ENCODE results near the gene CLMN.
A peak's percentile ranks its signal among the peaks of the same experiment; 100 is the strongest.
"Not testable (repeated sequence)": the region's sequence is repeated elsewhere in the genome, so short reads cannot be mapped to it uniquely, and the experiment has no call there.

CLMN gene

DNA sequence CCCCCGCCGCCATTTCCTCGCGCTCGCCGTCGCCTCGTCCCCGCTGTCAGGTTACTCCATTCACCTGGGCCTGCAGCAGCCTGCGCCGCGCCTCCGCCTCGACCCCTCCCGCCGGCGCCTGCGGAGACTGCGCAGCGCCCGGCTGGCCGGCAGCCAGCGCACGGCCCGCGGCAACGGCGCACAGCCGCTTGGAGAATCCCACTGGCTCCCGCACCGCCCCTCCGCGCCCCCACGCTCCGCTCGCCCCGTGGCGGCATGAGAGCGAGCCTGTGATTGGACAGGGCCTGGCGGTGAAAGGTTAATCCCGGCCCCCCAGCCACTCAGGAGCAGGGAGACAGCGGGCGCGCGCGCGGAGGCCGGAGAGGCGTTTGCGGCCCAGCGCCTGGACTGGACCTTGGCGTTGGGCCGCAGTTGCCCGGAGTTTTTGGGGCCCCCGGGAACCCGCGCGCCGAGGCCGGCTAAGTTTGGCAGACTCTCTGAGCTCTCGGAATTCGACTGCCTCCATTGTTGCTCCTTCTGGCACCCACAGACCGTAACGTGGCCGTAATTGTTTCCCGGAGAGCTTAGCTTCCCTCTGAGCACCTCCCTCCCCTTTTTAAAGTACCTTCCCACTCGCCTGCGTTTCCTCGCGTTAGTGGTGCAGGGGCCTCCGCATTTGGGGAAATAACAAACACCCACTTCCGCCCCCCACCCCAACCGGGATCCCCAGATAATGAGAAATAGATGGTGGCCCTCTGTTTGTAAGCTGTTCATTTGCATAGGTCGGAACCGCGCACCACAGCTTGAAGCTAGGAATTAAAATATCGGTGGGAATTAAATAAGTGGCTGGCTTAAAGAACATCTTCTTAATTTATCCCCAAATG, 162.2 kb downstream of the CLMN start, which contains the start of gene DICER1:
Gene DICER1, minus strand, starts transcription at position 203 of the 863 bp plus-strand sequence. CDS start 24,071 bp downstream, outside the sequence.
- DNase-seq (ENCODE audit: low read depth) = peak; percentile 90

DNA sequence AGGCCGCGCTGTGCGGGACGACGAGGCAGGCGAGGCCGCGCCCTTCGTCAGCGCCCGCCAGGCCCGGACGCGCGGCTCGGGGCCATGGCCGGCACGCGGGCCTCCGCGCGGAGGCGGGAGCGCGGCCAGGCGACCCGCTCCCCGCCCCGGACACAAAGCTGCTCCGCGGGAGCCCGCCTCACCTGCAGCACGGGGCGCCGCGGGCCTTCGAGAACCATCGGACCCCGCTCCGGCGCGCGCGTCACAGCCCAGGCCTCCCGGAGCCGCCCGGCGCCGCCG, 162.7 kb downstream of the CLMN start:
- DNase-seq (ENCODE audit: low read depth) = no peak

DNA sequence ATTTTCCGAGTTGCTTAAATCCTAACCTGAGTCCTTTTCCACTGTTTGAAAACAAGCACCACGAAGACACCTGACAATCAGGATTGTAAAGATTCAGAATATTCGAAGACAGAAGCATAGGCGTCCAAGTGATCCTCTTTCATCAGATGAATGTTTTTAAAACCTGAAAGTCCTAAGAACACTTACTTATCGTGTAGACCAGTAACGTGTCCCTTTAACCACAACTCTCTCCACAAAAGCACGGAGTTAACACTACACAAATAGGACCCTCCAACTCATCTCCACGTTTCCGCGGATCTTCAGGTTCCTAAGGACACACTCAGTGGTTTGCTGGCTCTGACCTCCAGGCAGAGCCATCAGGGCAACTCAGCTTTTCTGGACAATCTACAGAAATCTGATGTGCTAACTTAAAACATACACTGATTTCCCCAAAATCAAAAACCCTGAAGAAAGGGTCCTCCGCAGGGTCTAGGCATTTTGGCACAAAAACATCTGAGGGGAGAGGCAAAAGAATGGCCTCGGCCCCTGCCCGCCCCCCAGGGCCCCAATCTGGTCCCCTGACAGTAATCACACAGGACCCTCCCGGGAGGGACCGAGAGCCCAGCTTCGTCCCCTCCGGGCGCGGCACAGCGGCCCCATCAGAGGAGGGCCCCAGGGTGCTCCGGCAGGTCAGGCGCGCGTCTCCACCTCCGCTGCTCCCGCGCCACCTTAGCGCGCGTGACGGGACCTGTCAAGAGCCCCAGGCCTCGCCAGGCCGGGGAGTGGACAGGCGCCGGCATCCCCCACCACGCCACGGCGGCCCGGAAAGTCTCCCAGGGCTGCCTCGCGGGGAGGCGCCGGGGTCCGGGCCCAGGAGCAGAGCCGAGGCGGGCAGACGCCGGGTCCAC, 163.3 kb downstream of the CLMN start:
- no peak for DNase-seq (ENCODE audit: low read depth)

DNA sequence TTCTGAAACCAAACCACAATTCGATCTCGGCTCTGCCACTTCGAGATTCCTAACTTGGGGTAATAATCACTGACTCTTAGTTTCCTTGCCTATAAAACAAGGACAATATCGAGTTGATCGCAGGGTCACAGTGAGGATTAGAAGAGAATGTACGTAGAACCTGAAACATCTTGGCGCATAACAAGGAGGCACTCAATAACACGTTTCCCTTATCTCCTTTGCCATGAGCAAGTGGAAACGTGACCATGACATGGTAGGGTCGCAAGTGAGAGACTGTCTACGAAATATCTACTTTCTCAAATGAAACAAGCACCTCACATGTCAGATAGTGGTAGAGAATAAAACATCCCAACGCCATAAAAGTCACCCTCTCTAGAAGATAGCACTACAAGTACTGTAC, 164.7 kb downstream of the CLMN start:
- no peak for DNase-seq (ENCODE audit: low read depth)

DNA sequence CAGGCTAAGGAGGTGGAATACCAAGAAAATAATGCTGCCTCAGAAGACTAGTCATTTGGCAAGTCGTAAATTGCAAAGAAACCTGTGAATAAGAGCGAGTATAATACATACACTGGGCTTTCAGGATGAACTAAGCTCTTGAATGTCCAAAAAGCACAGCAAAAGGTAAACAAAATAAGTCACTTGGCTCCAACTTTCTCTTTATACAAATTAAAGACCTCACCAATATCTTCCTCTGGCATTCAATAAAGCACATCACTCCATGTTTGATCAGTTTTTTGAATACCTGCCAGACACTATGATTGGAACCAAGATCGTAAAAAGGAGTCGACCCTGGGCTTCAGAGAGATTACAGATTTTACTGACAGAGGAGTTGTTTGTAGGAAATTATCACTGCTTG, 165.8 kb downstream of the CLMN start:
- no peak for DNase-seq (ENCODE audit: low read depth)

DNA sequence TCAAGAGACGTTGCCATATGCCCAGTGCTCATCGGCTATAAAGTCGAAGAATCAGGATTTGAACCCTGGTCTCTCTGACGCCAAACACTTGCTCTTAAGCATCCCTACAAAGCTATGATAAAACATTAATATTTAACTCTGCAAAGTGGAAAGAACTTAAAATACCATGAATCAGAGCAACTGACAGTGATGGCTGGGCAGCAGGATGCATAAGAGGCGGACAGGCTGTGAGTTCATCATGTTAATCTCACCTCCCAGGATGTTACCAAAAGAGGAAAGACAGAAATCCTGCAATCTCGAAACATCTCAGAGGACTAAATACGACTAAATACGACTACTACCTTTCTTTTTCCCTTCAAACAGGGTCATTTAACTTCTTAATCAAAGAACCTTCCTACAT, 168.1 kb downstream of the CLMN start:
- DNase-seq (ENCODE audit: low read depth) = no peak

DNA sequence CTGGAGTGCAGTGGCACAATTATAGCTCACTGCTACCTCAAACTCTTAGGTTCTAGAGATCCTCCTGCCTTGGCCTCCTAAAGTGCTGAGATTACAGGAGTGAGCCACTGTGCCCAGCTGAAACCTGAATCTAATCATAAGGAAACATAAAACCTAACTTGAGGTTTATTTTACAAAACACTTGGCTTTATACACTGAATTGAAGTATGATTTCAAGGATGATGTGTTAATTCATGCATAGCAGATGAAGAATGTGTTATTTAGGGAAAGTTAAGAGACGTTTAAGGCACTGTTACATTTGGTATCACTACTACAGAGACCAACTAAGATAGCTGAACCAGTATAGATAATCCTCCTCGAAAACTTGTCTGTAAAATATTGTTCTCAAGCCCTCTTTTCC, 168.8 kb downstream of the CLMN start:
- no peak for DNase-seq (ENCODE audit: low read depth)

DNA sequence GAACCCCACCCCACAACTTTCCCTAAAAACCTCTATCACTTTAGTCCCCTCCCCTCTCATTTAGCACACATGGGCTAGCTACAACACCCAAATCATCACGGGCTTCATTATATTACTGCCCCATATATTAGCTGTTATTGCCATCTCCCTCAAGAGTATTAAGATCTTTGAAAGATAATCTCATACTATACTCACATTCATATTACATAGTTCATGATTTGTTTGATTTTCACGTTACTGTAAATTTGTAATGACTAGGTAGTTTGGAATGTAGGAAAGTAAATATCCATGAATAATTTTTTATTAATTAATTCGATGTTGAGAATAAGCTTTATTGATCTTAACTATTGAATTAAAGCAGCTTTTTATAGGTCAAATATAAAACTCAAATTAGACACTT, 170.3 kb downstream of the CLMN start:
- no peak for DNase-seq (ENCODE audit: low read depth)

DNA sequence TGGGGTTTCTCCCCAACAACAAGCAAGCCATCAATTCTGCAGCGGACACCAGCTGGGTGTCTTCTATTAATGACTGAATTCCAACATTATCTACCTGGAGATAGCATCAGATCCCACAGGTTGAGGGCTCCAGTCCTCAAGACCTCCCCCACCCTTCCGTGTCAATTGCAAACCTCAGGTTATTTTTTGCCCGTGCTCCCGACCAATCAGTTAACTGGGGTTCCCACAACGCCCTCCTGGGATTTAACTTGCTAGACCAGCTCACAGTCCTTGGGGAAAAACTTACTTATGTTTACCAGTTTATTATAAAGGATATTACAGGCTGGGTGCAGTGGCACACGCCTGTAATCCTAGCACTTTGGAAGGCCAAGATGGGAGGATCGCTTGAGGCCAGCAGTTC, 172.1 kb downstream of the CLMN start:
- DNase-seq (ENCODE audit: low read depth) = no peak

DNA sequence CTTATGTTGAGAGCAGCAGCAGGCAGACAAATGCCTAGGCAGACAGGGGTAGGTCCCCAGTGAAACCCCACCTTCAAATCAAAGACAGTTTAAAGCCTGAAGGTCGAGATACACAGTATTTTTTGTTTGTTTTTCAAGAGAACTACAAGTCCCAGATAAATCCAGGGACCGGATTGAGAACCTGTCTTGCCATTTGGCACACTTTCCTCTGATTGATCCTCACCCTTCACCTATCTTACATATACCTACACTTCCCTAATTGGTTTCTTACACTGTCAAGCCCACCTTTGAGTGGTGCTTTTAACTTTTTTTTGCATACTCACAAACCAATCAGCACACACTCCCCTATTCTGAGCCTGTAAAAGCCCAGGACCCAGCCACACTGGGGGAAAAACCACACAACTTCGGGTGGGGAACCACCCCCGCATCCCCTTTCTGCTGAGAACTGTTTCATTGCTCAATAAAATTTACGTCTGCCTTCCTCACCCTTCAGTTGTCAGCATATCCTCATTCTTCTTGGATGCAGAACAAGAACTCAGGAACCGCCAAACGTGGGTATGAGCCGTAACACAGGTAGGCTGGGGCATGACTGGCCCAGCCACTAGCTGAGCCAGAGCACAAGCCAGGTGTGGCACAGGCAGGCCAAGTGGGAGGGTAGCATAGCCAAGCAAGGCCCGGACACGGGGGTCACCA, 173.5 kb downstream of the CLMN start:
- DNase-seq (ENCODE audit: low read depth) = no peak

DNA sequence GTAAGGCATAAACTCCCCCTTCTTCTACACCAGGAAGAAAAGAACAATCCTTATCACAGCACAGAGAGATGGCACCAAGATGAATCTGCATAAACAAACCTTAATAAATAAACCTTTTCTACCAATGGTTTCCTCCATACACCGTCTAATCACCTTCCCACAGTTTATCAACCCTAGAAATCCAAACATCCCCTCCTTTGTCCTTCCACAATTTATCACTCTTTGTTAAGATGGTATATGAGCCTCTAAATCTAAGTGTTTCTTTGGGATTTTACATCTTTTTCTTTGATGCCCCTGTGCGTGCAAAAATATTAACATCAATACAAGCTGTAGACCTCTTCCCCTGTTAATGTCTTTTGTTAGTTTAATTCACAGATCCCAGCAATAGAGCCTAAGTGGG, 174.9 kb downstream of the CLMN start:
- DNase-seq (ENCODE audit: low read depth) = no peak

DNA sequence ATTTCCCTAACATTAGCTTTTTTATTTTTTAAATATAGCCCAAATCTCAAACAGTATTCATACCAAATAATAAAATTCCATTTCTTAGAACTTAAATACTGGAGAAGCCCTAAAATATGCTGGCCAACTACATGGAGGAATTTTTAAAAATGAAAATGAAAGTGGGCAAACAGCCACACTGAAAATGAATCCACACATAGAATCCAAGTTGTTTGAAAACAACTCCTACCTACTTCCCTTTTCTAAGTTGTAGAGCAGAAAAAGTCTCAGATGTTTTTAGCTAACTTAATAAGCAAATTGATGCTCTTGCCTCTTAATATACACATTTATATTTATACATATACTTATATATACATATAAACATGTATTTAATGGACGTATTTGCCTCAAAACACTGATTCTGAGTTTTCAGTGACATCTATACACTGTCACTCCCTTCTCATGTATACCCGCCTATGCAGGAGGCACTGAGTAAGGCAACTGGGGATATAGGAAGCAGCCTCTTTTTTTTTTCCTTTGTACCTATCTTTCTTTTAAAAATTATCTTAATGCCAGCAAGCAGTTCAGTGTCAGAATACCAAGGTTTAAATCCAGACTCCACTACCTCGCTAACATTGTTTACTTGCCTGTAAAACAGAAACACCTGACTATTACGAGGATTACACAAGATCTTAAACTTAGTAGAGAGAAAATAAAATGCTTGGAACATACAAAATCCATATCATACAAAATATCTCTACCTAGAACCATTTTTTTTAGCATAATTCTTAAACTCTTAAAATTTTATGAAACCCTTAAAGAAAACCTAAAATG, 175.7 kb downstream of the CLMN start:
- no peak for DNase-seq (ENCODE audit: low read depth)

DNA sequence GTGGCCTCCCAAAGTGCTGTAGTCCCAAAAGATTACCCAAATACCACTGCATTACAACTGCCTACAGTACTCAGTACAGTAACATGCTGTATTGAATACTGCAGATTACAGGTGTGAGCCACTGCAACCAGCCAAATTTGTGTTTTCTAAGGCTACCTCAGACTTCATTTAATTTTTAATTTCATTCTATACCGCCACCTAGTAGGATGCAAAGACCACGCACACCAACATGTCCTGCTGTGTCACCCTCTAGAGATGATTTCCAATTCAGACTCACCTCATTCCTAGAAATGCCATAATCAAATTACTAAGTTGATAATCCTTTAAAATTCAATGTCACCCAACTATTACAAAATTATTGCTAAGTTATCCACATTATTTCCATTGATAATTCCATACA, 177.5 kb downstream of the CLMN start:
- no peak for DNase-seq (ENCODE audit: low read depth)

DNA sequence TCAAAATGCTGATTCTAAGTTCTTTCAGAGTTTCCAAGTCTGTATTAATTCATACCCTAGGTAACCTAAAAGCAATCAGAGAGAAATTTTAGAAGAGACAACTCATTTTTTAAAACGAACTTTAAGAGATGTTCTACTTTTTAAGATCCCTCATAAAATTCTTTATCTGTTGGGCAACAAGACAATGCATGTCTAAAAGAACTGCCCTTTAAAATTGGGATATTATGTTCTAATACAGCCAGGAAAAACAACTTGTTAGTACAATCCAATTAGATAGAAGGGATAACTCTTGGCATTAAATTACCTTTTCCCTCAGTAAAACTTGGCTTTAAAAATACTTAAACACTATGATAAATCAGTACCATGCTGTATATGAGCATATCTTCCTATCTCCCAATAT, 178.0 kb downstream of the CLMN start:
- DNase-seq (ENCODE audit: low read depth) = no peak

DNA sequence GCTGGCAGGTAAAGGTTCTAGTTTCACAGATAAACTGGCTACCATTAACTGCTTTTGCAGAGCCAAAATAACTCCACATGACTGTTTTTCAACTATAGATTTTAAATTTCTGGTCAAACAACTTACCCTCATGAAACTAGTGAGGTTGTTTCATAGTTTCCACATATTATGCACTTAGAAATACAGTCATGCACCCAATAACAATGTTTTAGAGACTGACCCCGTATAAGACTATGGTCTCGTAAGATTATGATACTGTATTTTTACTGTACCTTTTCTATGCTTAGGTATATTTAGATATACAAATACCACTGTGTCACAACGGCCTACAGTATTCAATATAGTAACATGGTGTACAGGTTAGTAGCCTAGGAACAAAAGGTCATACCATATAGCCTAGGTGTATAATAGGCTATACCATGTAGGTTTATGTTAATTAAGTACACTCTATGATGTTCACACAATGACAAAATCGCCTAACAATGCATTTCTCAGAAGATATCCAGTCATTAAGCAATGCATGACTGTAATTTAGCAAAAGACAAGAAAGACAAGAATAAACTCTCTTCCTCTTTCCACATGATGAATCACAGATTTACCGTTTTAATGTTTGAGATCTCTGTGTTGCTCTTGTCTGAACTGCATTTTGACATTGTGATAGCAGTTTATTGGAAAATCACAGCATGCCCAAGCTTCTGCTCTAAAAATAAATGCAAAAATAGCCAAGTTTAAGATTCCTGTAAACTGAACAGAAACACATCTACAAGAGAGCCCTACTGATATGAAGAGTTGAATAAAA, 179.4 kb downstream of the CLMN start:
- no peak for DNase-seq (ENCODE audit: low read depth)

DNA sequence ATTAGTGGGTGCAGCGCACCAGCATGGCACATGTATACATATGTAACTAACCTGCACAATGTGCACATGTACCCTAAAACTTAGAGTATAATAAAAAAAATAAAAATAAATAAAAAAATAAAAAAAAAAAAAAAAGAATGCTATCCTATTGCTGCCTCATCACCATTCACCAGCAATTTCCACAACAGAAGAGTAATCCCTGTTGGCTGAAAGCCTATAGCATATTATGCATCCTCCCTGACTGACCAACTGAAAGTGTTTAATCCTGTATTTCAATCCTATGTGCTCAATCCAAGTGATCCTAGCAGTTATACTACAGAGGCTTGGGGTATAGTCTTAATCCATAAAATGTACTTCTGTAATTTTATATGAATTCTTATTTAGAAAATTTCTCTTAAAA, 180.8 kb downstream of the CLMN start:
- no peak for DNase-seq (ENCODE audit: low read depth)

DNA sequence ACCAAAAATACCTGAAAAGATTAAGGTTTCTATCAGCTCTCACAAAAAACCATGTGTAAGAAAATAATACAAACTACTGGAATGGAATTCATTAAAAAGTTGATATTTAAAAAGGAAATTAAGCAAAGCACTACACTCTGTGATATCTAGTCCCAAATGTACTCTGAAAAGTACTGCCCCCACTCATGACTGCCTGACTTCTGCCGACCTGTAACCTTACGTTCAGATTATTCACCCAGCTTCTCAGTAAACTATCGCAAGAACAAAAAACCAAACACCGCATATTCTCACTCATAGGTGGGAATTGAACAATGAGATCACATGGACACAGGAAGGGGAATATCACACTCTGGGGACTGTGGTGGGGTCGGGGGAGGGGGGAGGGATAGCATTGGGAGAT, 181.3 kb downstream of the CLMN start:
- DNase-seq (ENCODE audit: low read depth) = not testable (repeated sequence)

DNA sequence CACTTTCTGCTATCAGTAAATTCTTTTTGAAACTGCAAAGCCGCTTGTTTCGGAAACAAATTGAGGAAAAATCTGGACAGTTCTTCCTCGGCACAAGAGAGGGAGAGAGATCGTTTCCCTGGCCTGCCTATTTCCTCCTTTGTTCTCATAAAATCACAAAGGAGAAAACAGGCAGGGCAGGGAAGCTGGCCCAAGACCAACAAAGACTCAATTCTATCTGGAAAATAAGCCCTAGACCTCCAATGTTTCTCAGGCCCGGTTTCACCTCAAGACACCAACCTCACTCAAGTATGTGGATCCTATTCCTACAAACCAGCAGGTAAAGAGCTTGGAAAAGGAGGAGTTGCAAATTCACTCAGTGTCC, 181.9 kb downstream of the CLMN start:
- DNase-seq (ENCODE audit: low read depth) = no peak

DNA sequence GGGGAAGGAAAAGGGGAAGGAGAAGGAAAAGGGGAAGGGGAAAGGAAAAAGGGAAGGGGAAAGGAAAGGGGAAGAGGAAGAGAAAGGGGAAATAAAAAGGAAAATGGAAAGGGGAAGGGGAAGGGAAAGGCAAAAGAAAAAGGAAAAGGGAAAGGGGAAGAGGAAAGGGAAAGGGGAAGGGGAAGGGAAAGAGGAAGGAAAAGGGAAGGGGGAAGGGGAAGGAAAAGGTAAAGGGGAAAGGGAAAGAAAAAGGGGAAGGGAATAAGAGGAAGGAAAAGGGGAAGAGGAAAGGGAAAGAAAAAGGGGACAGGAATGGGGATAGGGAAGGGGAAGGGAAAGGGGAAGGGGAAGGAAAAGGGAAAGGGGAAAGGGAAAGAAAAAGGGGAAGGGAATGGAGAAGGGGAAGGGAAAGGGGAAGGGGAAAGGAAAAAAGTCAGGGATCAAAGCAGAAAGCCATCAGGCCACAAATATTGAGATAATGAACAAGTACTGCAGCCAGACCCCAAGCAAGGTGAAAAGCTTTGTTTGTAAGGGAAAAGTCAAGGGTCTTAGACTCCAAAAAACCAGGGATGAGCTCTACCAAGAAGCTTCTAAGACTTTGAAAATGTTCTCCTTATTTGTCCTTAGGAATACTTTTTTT, 182.4 kb downstream of the CLMN start:
- DNase-seq (ENCODE audit: low read depth) = no peak

DNA sequence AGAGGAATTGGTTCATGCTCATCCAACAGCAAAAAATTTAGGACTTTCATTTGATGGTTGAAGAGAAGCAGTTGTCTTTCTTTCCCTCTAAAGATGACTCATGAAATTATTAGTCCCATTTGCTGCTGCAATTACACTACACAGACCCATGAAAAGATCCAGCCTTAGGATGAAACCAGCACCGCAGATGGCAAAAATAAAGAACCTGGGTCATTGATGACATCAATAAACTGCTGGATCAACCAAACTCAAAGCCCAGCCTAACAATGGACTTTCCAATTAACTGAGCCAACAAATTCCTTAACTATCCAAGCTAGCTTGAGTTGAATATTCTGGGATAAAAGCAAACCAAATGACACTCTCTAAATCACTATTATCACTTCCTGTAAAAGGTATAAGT, 183.1 kb downstream of the CLMN start:
- DNase-seq (ENCODE audit: low read depth) = no peak

Data from stimulated activated CD8-positive, alpha-beta memory T cell treated with anti-CD3 and anti-CD28 coated beads, Interleukin-15, amount 100 ng/mL, for 1 hour (primary cell).